H1 (cell line): ENCODE results near the gene MORN2. TPM values are rescaled to one million over a fixed set of nuclear protein-coding genes. Genes with fewer than 3 reads are reported as not detected.

ENCODE experiments used
- polyA plus RNA-seq, 7 experiments: library from polyadenylated mRNA; depleted of rRNA in 3 of 7; stranded (reverse) in 5 of 7; unstranded in 2 of 7; fragments of >200 nt in 5 of 7; fragments of 200-250 nt in 2 of 7; gene quantifications; 1 replicate in 5 of 7; 2 replicates in 1 of 7; 4 replicates in 1 of 7; pipeline versions ENCODE4 v1.2.1 to v1.2.3, GENCODE V29; 2011 to 2013; ENCODE audit warnings: missing spikeins in 2 of 7, mixed read lengths in 2 of 7
- small RNA-seq: library from polyadenylated mRNA; stranded (forward); fragments of <200 nt; extraction: miRNeasy Mini kit (QIAGEN cat#:217004); gene quantifications from one replicate; pipeline ENCODE3, GENCODE V24; 2013; ENCODE audit not compliant: insufficient read depth
- total RNA-seq: library from RNA; stranded (reverse); fragmentation: NEBNext Ultra II Directional; extraction: Animal tissue kit (Norgen Biotek cat#: 25700); gene quantifications from 2 replicates; pipeline ENCODE4 v1.2.1, GENCODE V29; 2021

The MORN2 gene
- total and polyA plus RNA-seq, 2 of the 8 experiments (the other 6 are each of a cell fraction or from before 2014, with no cell fraction given): 7.2 to 11.3 TPM

Small RNA genes lying within 50 kb of the gene (small RNA-seq; reads per million reads assigned to genes)
- gene RNU6-851P: not detected

Other genes starting within 250 kb of the MORN2 start
- gene GALM, start 209.9 kb upstream of the MORN2 start, total RNA-seq: 12.0 and 13.1 TPM in 2 replicates
- gene GALM, start 209.9 kb upstream of the MORN2 start, polyA plus RNA-seq (2011; rRNA removed): 7.3 and 9.9 TPM in 2 replicates
- 370 and 378 TPM in 2 replicates for gene SRSF7, start 124.6 kb upstream of the MORN2 start, total RNA-seq
- 225 and 415 TPM in 2 replicates for gene SRSF7, start 124.6 kb upstream of the MORN2 start, polyA plus RNA-seq (2011; rRNA removed)
- 25.6 and 26.9 TPM in 2 replicates for gene GEMIN6, start 97.8 kb upstream of the MORN2 start, total RNA-seq
- 5.2 and 8.4 TPM in 2 replicates for gene GEMIN6, start 97.8 kb upstream of the MORN2 start, polyA plus RNA-seq (2011; rRNA removed)
- 32.9 and 34.9 TPM in 2 replicates for gene DHX57, start within 50 bp of the MORN2 start, total RNA-seq
- 6.1 and 10.7 TPM in 2 replicates for gene DHX57, start within 50 bp of the MORN2 start, polyA plus RNA-seq (2011; rRNA removed)
- 0.57 and 0.95 TPM in 2 replicates for gene ARHGEF33, start 13.9 kb downstream of the MORN2 start, total RNA-seq
- gene ARHGEF33, start 13.9 kb downstream of the MORN2 start, polyA plus RNA-seq (2011; rRNA removed): 0.08 and 0.09 TPM in 2 replicates
- 27.0 and 31.6 TPM in 2 replicates for gene SOS1, start 245.1 kb downstream of the MORN2 start, total RNA-seq
- gene SOS1, start 245.1 kb downstream of the MORN2 start, polyA plus RNA-seq (2011; rRNA removed): 13.1 and 25.7 TPM in 2 replicates